ENCODE measurements around the gene KLHL2.

- TF ChIP-seq POLR2AphosphoS5 (IDR thresholded peaks at IDR 0.05) (no peak), CTCF (IDR thresholded peaks at IDR 0.05) (no peak), POLR2A (IDR thresholded peaks at IDR 0.05) (no peak), EP300 (IDR thresholded peaks at IDR 0.05) (no peak)
Observed at GRCh38 chr4:165301833-165302232, 94.5 kb downstream of the KLHL2 start.
